GM21737 (cell line): Measurements from ENCODE around the gene GLYAT.
"Not testable (repeated sequence)": the region's sequence is repeated elsewhere in the genome, so short reads cannot be mapped to it uniquely, and the experiment has no call there.

Experiments
- ATAC-seq: cut with Tn5 transposase; IDR thresholded peaks from one replicate; pipeline ENCODE4 v1.9.1; 2021; ENCODE audit warnings: mild to moderate bottlenecking, moderate library complexity; ENCODE audit not compliant: unreplicated experiment

The GLYAT gene

DNA sequence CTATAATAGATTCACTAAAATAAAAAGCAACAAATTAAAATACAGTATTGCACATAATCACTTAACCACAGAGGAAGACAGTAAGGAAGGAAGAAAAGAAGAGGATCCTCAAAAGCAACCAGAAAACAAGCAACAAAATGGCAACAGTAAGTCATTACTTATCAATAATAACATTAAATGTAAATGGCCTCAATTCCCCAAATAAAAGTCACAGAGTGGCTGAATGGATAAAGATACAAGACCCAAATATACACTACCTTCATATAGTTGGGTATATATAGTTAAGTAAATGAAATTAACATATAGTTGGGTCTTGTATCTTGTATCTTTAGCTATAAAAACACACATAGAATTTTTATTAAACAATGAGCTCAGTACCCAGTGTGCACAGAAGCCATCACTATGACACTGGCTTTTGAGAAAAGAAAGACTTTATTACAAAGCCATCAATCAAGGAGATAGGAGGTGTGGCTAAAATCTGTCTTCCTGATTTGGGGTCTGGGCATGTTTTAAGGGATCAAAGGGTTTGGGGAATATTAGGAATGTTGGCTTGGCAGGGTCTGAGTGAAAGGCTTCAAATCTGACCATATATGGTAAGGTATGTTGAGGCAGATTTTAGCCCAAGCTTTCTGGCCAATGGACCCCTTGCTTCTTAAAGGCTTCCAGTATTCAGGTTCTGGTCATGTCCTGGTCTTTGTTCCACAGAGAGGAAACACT is 13.4 kb upstream of the GLYAT start:
- ATAC-seq, result no peak

GRCh38 chr11:58742981-58743880 is 11.5 kb upstream of the GLYAT start:
- no peak for ATAC-seq

DNA sequence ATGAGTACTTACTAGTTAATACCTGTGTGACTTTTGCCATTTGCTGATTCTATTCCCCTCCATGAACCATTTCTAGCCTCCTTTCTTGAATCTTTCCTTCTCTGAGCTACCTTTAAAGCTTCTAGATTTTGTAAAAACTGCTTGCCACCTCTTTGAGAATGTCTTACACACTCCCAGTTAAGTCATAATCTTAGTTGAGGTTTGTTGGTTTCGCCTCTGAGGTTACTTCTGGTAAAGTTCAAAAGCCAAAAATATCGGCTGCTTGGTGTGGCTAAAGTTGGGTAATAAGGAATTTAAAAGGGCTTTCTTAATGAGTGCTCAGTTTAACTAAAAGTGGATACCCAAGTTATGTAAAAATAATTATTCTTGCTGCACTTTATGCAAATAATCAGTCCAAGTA is 10.4 kb upstream of the GLYAT start:
- no peak for ATAC-seq

DNA sequence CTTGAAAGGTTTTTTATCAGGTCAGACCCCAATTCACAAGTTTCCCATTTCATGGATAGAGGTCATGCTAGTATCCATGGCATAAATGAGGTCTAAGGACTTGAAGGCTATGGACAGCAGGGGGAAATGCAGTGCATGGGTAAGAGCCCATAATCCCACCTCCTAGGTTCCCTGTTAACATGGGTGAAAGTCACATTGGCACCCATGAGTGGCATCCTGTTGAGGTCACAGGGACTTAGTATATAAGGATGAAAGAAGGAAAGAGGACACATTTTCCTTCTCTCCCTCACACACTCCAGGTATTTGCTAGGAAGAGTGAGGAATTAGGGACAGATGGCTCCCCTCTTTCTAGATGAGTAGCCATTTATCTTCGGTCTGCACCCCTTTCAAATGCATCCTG is 9.4 kb upstream of the GLYAT start:
- no peak for ATAC-seq

DNA sequence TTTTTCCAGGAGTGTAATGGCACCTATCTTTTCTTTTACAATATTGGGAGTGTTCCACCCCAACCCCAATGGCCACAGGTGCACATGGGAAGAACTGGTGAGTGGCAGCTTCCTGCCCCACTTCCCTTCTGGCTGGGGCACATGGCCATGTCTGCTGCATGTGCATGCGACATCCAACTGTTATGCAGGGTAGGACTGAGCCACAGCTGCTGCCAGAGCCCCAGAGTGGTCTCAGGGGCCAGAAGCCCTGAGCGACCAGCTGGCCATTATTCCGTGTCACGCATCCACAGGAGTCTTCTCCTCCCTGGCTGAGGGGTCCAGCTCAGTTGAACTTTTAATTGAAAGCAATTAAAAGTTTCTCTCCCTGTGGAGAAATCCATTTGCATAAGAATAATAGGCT is 8.7 kb upstream of the GLYAT start:
- ATAC-seq, result no peak

- no peak for ATAC-seq
Observed at GRCh38 chr11:58739725-58740430, 8.1 kb upstream of the GLYAT start.

DNA sequence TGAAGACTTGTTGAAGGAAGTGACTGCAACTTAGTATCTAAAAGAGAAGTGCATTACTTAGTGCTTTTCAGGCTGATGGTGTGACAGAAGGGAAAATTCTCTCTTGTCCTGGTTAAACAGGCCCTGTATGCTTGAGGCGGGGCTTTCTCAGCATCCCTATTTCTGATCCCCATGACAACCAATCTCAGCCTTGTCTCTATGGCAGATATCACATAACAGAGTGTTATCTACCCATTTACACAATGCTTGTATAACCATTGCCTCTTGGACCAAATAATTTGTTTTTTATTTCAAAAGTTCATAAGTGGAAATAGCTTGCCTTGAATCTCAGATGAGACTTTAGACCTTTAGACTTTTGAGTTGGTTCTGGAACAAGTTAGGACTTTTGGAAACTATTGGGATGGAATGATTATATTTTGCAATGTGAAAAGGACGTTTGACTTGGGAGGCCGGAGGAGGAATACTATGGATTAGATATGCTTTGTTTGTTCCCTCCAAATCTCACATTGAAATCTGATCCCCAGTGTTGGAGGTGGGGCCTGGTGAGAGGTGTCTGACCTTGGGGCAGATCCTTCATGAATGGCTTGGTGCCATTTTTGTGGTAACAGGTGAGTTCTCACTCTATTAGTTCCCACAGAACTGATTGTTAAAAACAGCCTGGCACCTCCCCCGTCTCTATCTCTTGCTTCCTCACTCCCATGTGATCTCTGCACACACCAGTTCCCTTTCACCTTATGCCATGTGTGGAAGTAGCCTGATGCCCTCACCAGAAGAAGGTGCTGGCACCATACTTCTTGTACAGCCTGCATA is 3.1 kb upstream of the GLYAT start:
- no peak for ATAC-seq

- no peak for ATAC-seq
Observed at GRCh38 chr11:58730507-58731089, 1.1 kb downstream of the GLYAT start.

- no peak for ATAC-seq
Observed at GRCh38 chr11:58727415-58727797, 4.3 kb downstream of the GLYAT start.

GRCh38 chr11:58726737-58727414 is 4.9 kb downstream of the GLYAT start:
- ATAC-seq, result no peak

DNA sequence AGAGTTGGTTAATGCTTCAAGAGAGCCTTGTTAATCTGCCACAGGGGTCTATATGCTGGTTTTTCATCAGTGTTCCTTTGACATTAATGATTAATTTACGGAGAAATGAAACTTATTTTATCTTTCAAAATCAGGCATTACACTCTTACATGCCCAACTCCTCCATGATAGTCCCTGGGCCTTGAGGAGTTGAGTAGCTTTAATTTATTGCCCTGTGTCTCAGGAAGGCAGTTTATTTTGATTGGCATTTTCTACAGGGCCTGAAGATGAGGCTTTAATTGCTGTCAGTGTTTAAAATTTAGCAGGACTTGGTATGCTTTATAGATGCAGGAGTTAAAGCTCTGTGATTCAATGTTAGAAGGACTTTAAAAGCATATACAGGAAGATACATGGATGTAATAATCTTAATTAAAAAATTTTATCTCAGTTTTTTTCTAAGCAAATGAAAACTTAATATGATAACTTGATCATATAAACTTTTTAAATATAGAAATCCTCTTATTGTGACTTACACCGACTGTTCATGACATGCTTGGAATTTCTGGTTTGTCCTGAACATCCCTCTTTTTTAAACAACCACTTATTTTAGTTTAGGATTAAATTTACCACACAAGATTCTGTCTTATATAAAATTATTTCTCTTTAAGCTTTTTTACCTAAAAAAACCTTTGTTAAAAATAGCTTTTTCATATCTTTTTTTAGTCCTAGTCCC is 12.2 kb downstream of the GLYAT start:
- ATAC-seq, result no peak

DNA sequence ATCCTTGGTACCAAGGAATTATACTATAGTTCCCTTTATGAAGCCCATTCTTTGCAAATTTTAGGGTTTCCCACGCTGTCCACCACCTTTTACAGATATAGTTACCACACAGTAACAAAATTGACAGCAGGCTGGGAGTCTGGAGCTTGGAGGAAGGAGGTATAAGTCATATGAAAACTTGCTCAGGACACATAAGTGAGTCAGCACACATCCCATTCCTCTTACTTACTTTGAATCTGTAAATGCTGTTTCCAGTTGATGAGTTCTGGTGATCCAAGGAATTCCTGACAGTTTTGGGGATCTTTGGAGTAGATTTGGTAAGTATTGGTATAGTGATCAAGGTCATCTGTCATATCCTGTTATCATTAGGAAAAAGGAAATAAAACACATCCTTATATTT is 19.2 kb downstream of the GLYAT start:
- ATAC-seq, result no peak

DNA sequence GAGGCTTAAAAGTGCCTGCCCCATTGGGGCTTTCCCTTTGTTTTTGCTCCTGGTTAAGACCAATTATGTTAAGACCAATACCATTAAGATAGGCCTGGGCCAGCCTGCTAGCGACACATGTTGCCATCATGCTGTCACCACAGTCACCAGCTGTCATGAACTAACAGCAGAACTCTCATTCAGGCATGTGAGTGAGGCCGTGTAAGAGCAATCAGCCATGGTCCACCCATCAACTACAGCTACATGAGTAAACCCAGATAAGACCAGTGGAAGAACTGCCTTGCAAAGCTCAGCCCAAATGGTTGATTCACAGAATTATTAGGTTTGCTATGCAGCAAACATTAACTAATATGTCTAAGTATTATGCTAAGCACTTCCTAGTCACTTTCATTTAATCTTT is 19.9 kb downstream of the GLYAT start:
- ATAC-seq, result no peak

GRCh38 chr11:58707767-58708166 is 24.0 kb downstream of the GLYAT start:
- no peak for ATAC-seq

DNA sequence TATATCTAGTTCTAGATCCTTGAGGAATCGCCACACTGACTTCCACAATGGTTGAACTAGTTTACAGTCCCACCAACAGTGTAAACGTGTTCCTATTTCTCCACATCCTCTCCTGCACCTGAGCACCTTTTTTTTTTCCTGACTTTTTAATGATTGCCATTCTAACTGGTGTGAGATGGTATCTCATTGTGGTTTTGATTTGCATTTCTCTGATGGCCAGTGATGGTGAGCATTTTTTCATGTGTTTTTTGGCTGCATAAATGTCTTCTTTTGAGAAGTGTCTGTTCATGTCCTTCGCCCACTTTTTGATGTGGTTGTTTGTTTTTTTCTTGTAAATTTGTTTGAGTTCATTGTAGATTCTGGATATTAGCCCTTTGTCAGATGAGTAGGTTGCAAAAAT is 34.9 kb downstream of the GLYAT start:
- not testable (repeated sequence) for ATAC-seq

- ATAC-seq, result no peak
Observed at GRCh38 chr11:58693026-58693425, 38.7 kb downstream of the GLYAT start.

DNA sequence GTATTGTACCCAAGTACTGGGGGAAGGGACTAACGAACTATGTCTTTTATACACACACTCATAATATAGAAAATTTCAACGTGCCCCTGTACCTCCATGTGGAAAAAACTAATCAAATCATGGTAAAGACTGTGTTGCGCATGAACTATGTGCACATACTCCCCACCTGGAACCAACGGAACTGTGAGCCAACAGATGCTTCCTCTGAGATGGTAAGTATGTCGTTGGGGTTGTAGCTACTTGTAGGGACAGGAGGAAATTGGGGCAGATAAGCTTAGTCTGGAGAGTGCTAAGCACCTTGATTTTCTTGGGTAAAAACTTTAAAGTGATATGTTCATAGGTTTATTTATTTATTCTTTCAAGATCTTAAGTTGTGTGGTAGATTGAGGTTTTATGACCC is 40.1 kb downstream of the GLYAT start:
- no peak for ATAC-seq

DNA sequence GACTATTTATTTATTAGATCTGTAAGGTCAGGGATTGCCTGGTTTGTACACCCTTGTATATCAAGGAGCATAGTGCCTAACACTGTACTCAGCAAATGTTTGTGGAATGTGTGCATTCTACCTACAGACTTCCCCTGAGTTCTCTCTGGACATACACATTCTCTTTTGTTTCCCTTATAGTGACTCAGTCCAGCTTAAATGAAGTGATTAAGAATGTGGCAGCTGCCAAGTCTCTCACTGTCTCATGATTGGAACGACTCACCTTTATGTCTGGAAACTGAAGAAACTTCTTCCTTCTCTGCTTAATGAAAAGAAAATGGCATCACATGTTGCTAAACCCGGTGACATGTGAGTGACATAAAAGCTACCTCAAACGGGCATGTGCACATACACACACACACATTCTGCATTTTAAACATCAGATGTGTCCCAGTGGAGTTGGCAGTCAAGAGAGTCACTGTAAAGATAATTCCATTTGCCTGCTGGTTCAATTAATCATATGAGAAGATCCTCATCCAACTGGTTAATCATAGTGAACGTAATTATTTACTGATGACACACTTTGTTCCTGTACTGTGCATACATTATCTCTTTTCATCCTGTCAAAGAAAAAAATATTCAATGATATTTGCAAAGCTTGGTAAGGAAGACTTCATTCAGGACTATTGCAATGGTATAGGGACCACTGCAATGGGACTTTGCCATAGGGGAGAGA is 42.8 kb downstream of the GLYAT start:
- no peak for ATAC-seq
